Islet of Langerhans (tissue), 1 donor: ENCODE data around the gene ZNF440.
"Not testable (repeated sequence)": the region's sequence is repeated elsewhere in the genome, so short reads cannot be mapped to it uniquely, and the experiment has no call there.

Source experiments
- FAIRE-seq: peaks from one replicate; lab custom pipeline; 2011; peaks lifted over from hg19 to GRCh38; lab: Jason Lieb, UNC

Gene ZNF440

GRCh38 chr19:11814029-11814699, at the start of gene ZNF440:
ZNF440 (plus strand) TSS chr19:11814273; CDS start chr19:11814448, 175 bp downstream.
- FAIRE-seq, result no peak

- FAIRE-seq, result no peak
These were observed 47.2 kb upstream of the ZNF440 start, which contains the start of gene ZNF441 for GRCh38 chr19:11766597-11767591. ZNF441 (plus strand) TSS chr19:11767000; CDS start chr19:11767194, 194 bp downstream.

DNA sequence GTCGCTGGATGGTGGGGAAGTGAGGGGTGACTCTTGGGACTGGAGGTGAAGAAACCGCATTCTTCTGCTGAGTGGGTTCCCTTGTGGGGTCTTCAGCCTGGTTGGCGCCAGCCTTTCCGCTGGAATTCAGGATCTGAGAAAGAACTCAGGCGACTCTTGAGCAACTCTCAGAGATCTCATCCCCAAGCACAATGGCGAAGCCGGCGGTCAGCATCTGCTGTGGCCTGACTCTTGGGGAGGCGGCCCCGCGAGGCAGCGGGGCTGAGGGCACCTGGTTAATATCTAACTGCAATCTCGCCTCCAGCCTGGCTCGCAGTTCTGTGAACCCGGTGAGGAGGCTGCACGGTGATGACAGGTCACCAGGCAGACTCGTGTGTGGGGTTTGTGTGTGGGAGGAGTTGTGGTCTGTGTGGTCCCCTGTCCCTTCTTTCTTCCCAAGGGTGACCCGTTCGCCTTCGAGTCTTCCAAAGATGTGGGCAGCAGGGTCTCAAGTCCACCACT, 46.4 kb upstream of the ZNF440 start:
- FAIRE-seq, result no peak

- no peak for FAIRE-seq
These were observed 44.1 kb upstream of the ZNF440 start for GRCh38 chr19:11769995-11770394.

DNA sequence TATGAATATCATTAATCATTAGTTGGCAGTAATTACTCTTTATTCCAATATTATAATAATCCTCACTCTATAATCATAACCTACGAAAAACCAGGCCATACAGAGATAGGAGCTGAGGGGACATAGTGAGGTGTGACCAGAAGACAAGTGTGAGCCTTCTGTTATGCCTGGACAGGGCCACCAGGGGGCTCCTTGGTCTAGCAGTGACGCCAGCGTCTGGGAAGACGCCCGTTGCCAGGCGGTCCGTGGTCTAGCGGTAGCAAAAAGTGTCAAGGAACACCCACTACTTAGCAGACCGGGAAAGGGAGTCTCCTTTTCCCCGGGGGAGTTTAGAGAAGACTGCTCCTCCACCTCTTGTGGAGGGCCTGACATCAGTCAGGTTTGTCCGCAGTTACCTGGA, 42.6 kb upstream of the ZNF440 start:
- not testable (repeated sequence) for FAIRE-seq

DNA sequence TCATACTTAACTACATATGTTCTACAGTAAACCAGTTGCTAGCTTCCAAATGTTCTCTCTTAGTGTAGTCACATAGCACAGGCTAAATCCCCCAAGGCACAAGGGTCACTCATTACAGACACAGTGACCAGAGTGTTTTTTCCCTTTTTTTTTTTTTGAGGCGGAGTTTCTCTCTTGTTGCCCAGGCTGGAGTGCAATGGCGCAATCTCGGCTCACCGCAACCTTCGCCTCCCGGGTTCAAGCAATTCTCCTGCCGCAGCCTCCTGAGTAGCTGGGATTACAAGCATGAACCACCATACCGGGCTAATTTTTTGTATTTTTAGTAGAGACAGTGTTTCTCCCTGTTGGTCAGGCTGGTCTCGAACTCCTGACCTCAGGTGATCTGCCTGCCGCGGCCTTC, 37.4 kb upstream of the ZNF440 start:
- FAIRE-seq, result not testable (repeated sequence)

GRCh38 chr19:11780431-11781020, 33.5 kb upstream of the ZNF440 start:
- FAIRE-seq, result no peak

DNA sequence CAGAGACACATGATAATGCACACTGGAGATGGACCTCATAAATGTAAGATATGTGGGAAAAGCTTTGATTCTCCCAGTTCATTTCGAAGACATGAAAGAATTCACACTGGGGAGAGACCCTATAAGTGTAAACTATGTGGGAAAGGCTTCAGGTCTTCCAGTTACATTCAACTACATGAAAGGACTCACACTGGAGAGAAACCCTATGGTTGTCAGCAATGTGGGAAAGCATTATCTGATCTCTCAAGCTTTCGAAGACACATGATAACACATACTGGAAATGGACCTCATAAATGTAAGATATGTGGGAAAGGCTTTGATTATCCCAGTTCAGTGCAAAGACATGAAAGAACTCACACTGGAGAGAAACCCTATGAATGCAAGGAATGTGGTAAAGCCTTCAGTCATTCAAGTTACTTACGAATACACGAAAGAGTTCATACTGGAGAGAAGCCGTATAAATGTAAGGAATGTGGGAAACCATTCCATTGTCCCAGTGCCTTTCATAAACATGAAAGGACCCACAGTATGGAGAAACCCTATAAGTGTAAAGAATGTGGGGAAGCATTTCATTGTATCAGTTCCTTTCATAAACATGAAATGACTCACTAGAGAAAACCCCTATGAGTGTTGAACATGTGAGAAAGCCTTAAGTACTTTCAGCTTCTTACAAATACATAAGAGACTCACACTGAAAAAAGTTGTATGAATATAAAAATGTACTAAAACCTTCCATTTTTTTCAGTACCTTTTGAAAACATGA, 32.6 kb upstream of the ZNF440 start:
- no peak for FAIRE-seq

- FAIRE-seq, result no peak
These were observed 30.3 kb upstream of the ZNF440 start for GRCh38 chr19:11783767-11784166.

GRCh38 chr19:11784356-11784755, 29.7 kb upstream of the ZNF440 start:
- no peak for FAIRE-seq

GRCh38 chr19:11787536-11787935, 26.5 kb upstream of the ZNF440 start:
- FAIRE-seq, result no peak

DNA sequence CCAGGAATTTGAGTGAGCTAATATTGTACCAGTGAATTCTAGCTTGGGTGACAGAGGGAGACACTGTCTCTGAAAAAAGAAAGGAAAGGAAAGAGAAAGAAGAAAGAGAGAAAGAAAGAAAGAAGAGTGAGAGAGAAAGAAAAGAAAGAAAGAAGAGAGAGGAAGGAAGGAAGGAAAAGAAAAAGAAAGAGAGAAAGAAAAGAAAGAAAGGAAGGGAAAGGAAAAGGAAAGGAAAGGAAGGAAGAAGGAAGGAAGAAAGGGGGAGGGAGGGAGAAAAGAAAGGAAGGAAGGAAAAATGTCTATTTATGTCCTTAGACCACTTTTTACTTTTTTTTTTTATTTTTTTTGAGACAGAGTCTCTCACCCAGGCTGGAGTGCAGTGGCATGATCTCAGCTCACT, 21.1 kb upstream of the ZNF440 start:
- FAIRE-seq, result no peak

DNA sequence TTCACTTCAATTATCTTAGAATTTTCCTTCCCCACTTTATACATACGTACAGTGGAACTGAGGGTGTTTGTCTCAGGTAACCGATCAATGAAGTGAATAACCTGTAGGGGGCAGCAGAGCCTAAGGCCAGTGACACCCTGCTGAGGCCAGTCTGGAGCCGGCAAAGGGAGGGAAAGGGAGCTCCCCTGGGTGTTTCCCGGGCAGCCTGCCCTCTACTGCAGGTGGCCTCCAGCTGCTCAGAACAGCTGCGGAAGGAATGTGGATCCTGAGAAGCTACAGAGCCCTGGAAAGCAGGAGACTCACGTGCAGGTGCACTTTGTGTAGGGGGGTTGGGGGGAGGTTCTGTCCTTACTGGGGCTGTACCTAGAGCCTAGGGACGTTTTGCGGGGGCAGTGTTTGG, 16.6 kb upstream of the ZNF440 start:
- FAIRE-seq, result peak; percentile 99

- FAIRE-seq, result peak; percentile 38
These were observed 15.4 kb upstream of the ZNF440 start, which contains the start of gene ZNF491 for GRCh38 chr19:11798391-11799330. ZNF491 (plus strand) TSS chr19:11798523; CDS start chr19:11805954, 7,431 bp downstream.

- FAIRE-seq, result no peak
These were observed 7.5 kb upstream of the ZNF440 start for GRCh38 chr19:11806354-11807098.

DNA sequence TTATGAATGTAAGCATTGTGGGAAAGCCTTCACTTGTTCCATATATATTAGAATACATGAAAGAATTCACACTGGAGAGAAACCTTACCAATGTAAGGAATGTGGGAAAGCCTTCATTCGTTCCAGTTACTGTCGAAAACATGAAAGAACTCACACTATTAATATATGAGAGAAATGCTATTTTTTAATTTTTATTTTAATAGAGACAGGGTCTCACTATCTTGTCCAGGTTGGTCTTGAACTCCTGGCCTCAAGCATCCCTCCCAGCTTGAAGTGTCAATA, 7.0 kb upstream of the ZNF440 start:
- FAIRE-seq, result no peak

GRCh38 chr19:11813703-11814028, 407 bp upstream of the ZNF440 start:
- no peak for FAIRE-seq

DNA sequence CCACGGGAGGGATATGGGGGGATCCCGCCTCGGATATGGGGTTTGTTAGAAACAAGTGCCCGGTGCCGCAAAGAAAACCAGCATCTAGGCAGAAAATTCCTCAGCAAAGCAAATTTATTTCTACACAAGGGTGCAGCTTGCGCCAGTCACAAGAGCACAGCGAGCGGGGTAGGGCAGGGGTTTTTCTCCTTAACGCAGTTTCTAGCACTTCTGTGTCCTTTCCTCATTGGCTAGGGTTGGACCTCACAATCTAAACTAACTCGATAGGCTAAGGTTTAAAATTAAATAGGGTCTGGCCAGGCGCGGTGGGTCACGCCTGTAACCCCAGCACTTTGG, 595 bp downstream of the ZNF440 start:
- no peak for FAIRE-seq

- no peak for FAIRE-seq
These were observed 7.5 kb downstream of the ZNF440 start for GRCh38 chr19:11821474-11822109.
